OCI-LY1 (cell line): ENCODE data around the gene ZDHHC6.
A peak's percentile ranks its signal among the peaks of the same experiment; 100 is the strongest.

Experiments used
- H2AFZ ChIP-seq: fragments of 200-600 bp; sonication (generic), shearing (Covaris generic); 2 replicates; pipeline ENCODE4 v1.6.0; 2014; ENCODE audit warnings: antibody characterized with exemption, mild to moderate bottlenecking, low read length
- H3F3A ChIP-seq: fragments of 200-600 bp; sonication (generic), shearing (Covaris generic); 2 replicates; pipeline ENCODE4 v1.6.0; 2014; ENCODE audit warnings: mild to moderate bottlenecking, antibody characterized with exemption, low read length, moderate library complexity; ENCODE audit not compliant: insufficient read depth
- H3K27ac ChIP-seq: fragments of 200-600 bp; sonication (generic); 2 replicates; pipeline ENCODE4 v1.5.1; 2014; ENCODE audit warnings: low read length, mixed run types, mild to moderate bottlenecking, low read depth; ENCODE audit not compliant: poor library complexity, severe bottlenecking
- H3K27me3 ChIP-seq: fragments of 200-600 bp; sonication (generic); 2 replicates; pipeline ENCODE4 v1.6.0; 2014; ENCODE audit warnings: antibody characterized with exemption, mild to moderate bottlenecking, low read length, moderate library complexity; ENCODE audit not compliant: insufficient read depth
- H3K36me3 ChIP-seq: fragments of 200-600 bp; sonication (generic); 2 replicates; pipeline ENCODE4 v1.6.1; 2014; ENCODE audit warnings: mild to moderate bottlenecking, antibody characterized with exemption, low read length, moderate library complexity, mixed read lengths; ENCODE audit not compliant: insufficient read depth
- H3K4me1 ChIP-seq: fragments of 200-600 bp; sonication (generic); 2 replicates; pipeline ENCODE4 v1.5.1; 2014; ENCODE audit warnings: mild to moderate bottlenecking, low read length, moderate library complexity; ENCODE audit not compliant: insufficient read depth, severe bottlenecking
- H3K4me2 ChIP-seq: fragments of 200-600 bp; sonication (generic), shearing (Covaris generic); 2 replicates; pipeline ENCODE4 v1.6.1; 2014; ENCODE audit warnings: low read length
- H3K4me3 ChIP-seq: fragments of 200-600 bp; sonication (generic); 2 replicates; pipeline ENCODE4 v1.5.1; 2014; ENCODE audit warnings: low read length, low read depth, mild to moderate bottlenecking, mixed read lengths; ENCODE audit not compliant: poor library complexity, severe bottlenecking
- H3K79me2 ChIP-seq: fragments of 200-600 bp; shearing (Covaris generic); 2 replicates; pipeline ENCODE4 v1.6.1; 2016; ENCODE audit warnings: mixed run types, low read length, mixed read lengths; ENCODE audit not compliant: insufficient read depth
- H3K9ac ChIP-seq: fragments of 200-600 bp; sonication (generic), shearing (Covaris generic); 2 replicates; pipeline ENCODE4 v1.6.1; 2014; ENCODE audit warnings: mild to moderate bottlenecking, low read length, mixed read lengths
- H3K9me2 ChIP-seq: fragments of 200-600 bp; sonication (generic), shearing (Covaris generic); 2 replicates; pipeline ENCODE4 v1.6.1; 2014; ENCODE audit warnings: low read depth, mild to moderate bottlenecking, low read length, mixed read lengths
- H3K9me3 ChIP-seq: fragments of 200-600 bp; shearing (Covaris generic); 2 replicates; pipeline ENCODE4 v1.6.1; 2014; ENCODE audit warnings: low read length, mixed read lengths
- H4K20me1 ChIP-seq: fragments of 200-600 bp; sonication (generic), shearing (Covaris generic); 2 replicates; pipeline ENCODE4 v1.6.0; 2016; ENCODE audit warnings: mild to moderate bottlenecking, low read length; ENCODE audit not compliant: insufficient read depth
- CTCF ChIP-seq: fragments of 200-600 bp; sonication (generic), shearing (Covaris generic); IDR thresholded peaks from 2 replicates; pipeline ENCODE4 v1.5.1; 2017; ENCODE audit warnings: mild to moderate bottlenecking, antibody characterized with exemption, low read length, moderate library complexity, mixed read lengths
- EZH2 ChIP-seq: fragments of 200-600 bp; sonication (generic), shearing (Covaris generic); IDR thresholded peaks from 2 replicates; pipeline ENCODE4 v1.8.0; 2017; ENCODE audit warnings: borderline replicate concordance, mixed run types, mild to moderate bottlenecking, antibody characterized with exemption, low read length, moderate library complexity, mixed read lengths

The ZDHHC6 gene

DNA sequence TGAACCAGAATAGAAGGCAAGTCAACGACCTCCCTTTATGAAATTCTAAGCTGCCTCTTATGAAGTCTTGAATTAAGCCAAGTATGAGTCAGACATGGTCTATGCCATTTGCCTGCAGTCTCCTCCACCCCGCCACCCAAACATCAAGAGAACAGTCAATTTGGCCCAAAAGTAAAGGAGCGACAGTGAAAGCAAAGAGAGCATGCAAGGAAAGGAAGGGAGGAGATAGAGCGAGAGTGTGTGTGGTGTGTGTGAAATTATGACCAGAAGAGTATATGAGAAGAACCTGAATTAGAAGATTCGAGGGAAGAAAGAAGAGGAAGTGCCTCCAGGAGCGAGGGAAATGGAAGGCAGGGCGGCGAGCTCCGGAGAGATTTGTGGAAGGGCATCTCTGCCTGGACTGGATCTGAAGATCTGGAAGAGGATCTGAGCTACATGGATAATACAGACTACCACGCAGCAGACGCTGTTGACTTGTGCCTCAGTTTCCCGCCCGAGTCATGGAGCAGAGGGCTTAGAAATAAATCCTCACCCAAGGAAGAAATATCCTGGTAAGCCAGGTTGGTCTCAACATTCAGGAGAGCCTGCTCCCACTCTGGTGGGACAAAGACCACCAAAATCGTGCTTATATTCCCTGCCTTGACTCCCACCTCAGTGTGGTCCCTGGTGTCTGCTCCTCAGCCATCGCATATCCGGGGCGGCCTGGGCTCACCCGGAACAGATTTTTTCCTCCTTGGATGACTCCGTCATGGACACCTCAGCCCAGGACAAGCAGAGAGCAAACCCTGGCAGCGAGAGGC lies 459 bp downstream of the ZDHHC6 start:
- peaks cover 24% of the 10 kb centered on the region for H3K4me1 ChIP-seq
- H3K79me2 ChIP-seq: peaks cover 40% of the 10 kb centered on the region
- H3K36me3 ChIP-seq: peaks cover 43% of the 10 kb centered on the region

DNA sequence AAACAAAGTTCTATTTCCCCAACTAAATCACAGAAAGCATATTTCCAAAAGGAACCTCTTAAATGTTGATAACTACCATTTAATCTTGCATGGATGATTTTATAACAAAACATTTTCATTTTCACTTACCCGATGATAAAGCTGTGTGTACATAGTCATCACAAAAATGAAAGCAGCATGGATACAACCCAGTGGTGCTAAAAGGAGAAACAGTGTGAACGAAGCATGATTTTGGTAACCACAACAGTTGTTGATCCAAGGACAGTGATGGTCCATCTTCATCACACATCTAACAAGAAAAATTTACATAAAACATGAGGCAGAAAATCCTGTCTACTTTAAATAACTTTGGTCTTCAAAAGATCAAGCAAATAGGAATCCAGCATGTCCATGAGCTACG lies 4.7 kb downstream of the ZDHHC6 start:
- no peak overlapping the region for H2AFZ ChIP-seq
- H3K4me3 ChIP-seq: no peak overlapping the region
- H3K9ac ChIP-seq: no peak overlapping the region
- no peak overlapping the region for H3K4me2 ChIP-seq
- H3K9me2 ChIP-seq: no peaks in the 10 kb centered on the region
- no peak overlapping the region for H3K27ac ChIP-seq
- no peaks in the 10 kb centered on the region for H4K20me1 ChIP-seq
- H3K79me2 ChIP-seq: peaks cover 14% of the 10 kb centered on the region
- H3F3A ChIP-seq: no peaks in the 10 kb centered on the region; the same call in 1 of the 2 replicates
- peaks cover 10% of the 10 kb centered on the region for H3K4me1 ChIP-seq
- H3K36me3 ChIP-seq: peaks cover 72% of the 10 kb centered on the region
- H3K27me3 ChIP-seq: no peaks in the 10 kb centered on the region
- H3K9me3 ChIP-seq: no peaks in the 10 kb centered on the region
- TF ChIP-seq CTCF: no peak
- TF ChIP-seq EZH2: no peak

More for the DNA sequence above, 459 bp downstream of the ZDHHC6 start:
- no peak for TF ChIP-seq CTCF
- no peak for TF ChIP-seq EZH2
- no peaks in the 10 kb centered on the region; the same call in 1 of the 2 replicates for H3F3A ChIP-seq
- peak overlapping the region; percentile 42 for H3K27ac ChIP-seq
- H3K9me2 ChIP-seq: no peaks in the 10 kb centered on the region
- peak overlapping the region; percentile 90 for H3K4me3 ChIP-seq
- H3K4me2 ChIP-seq: peak overlapping the region; percentile 72
- H2AFZ ChIP-seq: no peak overlapping the region
- H3K27me3 ChIP-seq: no peaks in the 10 kb centered on the region
- H3K9me3 ChIP-seq: no peaks in the 10 kb centered on the region
- peak overlapping the region; percentile 95 for H3K9ac ChIP-seq
- H4K20me1 ChIP-seq: no peaks in the 10 kb centered on the region

DNA sequence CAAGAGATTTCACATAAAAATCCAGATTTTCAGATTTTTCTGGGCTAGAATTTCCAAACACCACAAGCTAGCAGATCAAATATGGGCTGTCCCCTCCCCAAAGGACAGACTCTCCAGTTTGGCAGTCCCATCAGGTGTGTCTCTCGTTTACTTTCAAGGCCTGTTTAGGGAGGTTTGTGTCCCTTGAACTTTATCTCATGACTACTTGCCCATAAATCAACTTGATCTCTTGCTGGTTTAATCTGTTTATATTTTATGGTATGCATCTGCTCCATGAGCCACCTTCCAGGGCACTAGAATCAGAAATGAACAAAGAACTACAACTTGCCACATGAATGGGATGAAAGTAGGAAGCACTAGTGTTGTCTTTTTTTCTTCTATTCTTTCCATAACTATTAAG lies 5.2 kb downstream of the ZDHHC6 start:
- H3K4me1 ChIP-seq: peaks cover 10% of the 10 kb centered on the region
- peaks cover 13% of the 10 kb centered on the region for H3K79me2 ChIP-seq
- H4K20me1 ChIP-seq: no peaks in the 10 kb centered on the region
- H2AFZ ChIP-seq: no peak overlapping the region
- TF ChIP-seq CTCF (no peak), EZH2 (no peak)
- H3K9me3 ChIP-seq: no peaks in the 10 kb centered on the region
- no peak overlapping the region for H3K4me2 ChIP-seq
- H3K36me3 ChIP-seq: peaks cover 77% of the 10 kb centered on the region
- H3K27me3 ChIP-seq: no peaks in the 10 kb centered on the region
- H3K9ac ChIP-seq: no peak overlapping the region
- H3K27ac ChIP-seq: no peak overlapping the region
- H3F3A ChIP-seq: no peaks in the 10 kb centered on the region; the same call in 1 of the 2 replicates
- no peaks in the 10 kb centered on the region for H3K9me2 ChIP-seq
- no peak overlapping the region for H3K4me3 ChIP-seq
